Left renal pelvis (tissue), 4 donors: Measurements from ENCODE around the gene PNRC1. TPM values are rescaled to one million over a fixed set of nuclear protein-coding genes. Genes with fewer than 3 reads are reported as not detected.
"Not testable (repeated sequence)": the region's sequence is repeated elsewhere in the genome, so short reads cannot be mapped to it uniquely, and the experiment has no call there.

Experiments
- DNase-seq, 4 donors: peaks; one replicate each; pipeline ENCODE4 v3.0.0-alpha.2; 2013; ENCODE audit warnings: low read depth in 4 of 4, low spot score in 3 of 4
- polyA plus RNA-seq, 4 donors: library from polyadenylated mRNA; unstranded; fragments of 120-200 nt; gene quantifications; one replicate each; pipeline ENCODE4 v1.2.1, GENCODE V29; 2013; ENCODE audit not compliant: insufficient read length in 4 of 4

PNRC1 gene
- polyA plus RNA-seq, 4 donors = 118 to 178 (median 132) TPM

DNA sequence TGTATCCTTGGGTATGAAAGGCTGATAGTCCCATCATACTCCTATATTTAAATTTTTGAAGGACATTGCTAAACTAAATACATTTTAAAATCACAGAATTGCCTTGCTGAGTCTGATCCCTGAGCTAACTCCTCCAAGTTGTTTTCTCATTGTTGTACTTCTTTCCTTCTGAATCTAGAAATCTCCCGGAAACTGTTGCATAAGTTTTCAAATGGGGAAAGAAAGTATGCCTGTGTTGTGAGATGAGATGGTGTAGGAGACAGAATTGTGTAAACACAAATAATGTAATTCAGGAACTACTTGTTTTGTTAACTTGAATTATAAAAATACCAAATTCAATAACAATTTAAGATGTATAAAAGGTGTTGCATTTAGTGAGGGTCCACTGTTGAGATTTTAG, 7.3 kb downstream of the PNRC1 start:
- no peak for DNase-seq

DNA sequence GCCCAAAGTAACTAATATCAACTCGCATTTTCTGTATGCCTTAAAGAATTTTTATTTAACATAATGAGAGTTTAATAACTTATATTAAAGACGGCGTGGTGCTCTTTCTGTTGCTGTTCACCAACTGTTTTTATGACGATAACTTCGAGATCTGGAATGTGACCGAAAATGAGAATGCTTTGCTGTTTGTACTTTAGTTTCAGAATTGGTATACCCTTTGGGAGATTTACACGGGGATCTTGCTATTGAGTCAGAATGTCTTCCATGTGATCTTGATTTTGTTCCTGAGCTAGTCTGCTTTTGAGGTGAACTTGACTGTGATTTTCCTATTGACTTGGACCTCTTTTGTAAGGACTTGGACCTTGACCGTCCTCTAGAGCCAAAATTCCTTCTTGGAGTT, 17.9 kb downstream of the PNRC1 start:
- DNase-seq = no peak

DNA sequence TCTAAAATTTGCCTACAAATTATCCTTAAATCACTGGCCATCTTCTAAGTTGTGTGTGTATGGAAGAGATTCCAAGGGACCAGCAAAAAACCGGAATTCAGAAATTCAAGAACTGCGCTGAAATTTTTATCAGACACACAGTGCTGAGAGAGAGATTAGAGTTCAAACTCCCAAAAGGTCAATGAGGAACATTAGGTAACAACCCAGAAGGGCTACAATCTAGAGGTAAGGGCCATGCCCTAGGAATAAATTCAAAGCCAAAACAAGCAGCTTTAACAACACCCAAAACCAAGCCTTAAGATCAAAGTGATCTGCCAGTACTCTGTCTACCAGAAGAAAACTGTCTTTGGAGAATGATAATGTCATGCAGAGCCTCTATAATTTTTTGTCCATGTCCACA, 19.6 kb downstream of the PNRC1 start:
- DNase-seq = no peak

GRCh38 chr6:89110284-89110683, 29.7 kb downstream of the PNRC1 start:
- DNase-seq = no peak

DNA sequence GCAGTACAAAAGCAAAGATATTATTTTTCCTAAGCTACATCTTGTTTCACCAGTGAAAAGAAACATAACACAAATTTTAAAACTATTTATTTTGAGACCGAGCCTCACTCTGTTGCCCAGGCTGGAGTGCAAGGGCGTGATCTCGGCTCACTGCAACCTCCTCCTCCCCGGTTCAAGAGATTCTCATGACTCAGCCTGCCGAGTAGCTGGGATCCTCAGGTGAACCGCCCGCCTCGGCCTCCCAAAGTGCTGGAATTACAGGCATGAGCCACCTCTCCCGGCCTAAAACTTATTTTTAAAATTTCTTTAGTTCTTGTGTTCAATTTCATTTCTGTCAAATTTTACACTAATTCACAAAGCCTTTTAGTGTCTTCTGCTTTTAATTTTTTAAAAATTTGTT, 31.4 kb downstream of the PNRC1 start:
- DNase-seq = no peak

- no peak for DNase-seq
Measured at GRCh38 chr6:89116702-89117101, 36.2 kb downstream of the PNRC1 start.

GRCh38 chr6:89117211-89118108, 36.9 kb downstream of the PNRC1 start, which contains the start of gene SRSF12:
SRSF12 (minus strand) TSS chr6:89118071; CDS start chr6:89117887, 184 bp downstream.
- peak in 1 of 4 donors; percentile 51 for DNase-seq

DNA sequence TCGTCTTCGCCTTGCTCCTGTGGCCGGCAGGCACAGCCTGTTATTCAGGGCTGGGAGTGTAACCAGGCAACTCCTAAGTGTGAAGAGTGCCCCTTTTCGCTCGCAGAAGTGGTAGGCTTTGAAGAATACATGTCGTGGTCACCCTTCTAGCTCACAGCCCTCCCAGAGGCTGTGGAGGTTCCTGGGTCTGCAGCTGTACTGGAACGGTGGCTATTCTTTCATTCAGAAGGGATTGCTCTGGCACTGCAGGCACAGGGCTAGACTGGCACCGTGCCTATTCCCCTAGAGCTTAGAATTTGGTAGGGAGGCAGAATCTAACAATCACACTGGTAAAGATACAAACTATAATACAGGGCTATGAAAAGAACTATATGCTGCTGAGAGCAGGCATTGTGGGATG, 38.4 kb downstream of the PNRC1 start:
- no peak for DNase-seq

GRCh38 chr6:89120371-89120770, 39.8 kb downstream of the PNRC1 start:
- no peak for DNase-seq

- DNase-seq = no peak
Measured at GRCh38 chr6:89121934-89122333, 41.4 kb downstream of the PNRC1 start.

GRCh38 chr6:89122625-89123024, 42.1 kb downstream of the PNRC1 start:
- DNase-seq = no peak

- not testable (repeated sequence) for DNase-seq
Measured at GRCh38 chr6:89128256-89128671, 47.7 kb downstream of the PNRC1 start.

DNA sequence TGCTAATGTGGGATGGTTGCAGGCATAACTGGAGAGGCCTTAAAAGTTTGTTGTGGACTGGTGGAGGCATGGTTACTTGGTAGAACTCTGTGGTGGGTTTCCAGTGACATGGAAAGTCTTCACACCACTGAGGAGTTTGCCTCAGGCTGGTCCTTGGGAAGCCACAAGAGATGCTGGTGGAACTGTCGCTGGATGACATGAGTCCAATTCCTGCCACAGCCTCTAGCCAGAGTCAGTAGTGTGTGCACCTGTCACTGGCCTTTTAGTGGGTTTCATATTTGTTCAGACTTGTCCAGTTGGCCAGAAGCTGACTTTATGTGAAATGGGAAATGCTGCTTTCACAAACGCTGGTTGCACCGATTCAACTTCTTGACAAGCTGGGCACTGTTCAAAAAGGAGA, 51.0 kb downstream of the PNRC1 start:
- DNase-seq = no peak

- DNase-seq = no peak
Measured at GRCh38 chr6:89132057-89132456, 51.5 kb downstream of the PNRC1 start.

DNA sequence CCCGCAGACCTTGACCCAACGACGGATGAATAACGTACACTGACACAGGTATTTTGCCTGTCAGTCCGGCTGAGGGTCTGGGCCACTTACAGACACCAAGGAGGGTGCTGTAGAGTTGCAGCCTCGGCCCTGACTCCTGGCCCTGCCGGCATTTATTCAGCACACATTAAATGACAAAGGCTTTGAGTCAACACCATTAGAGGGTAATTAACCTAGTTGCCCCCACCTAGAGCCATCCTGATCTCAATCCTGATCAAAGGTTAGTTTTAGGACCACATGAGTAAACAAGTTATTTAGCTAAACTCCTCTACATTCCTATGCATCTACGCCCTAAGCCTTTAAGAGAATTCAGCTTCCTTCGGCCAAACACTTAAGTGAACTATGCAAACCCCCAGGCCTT, 53.4 kb downstream of the PNRC1 start:
- DNase-seq = no peak

GRCh38 chr6:89134723-89135122, 54.2 kb downstream of the PNRC1 start:
- DNase-seq = no peak

Other genes with a start within 250 kb of the PNRC1 start
- gene RNGTT, start 117.1 kb upstream of the PNRC1 start, polyA plus RNA-seq = 10 to 100 TPM; 13.3 to 18.4 (median 17.1) TPM
- 10 to 100 TPM in 3 of 4 donors, 1 to 10 TPM in 1; 7.7 to 19.4 (median 15.0) TPM for gene SRSF12, start 37.3 kb downstream of the PNRC1 start, polyA plus RNA-seq
- gene PM20D2, start 65.3 kb downstream of the PNRC1 start, polyA plus RNA-seq = 10 to 100 TPM; 24.2 to 38.5 (median 38.0) TPM
- gene GABRR1, start 136.6 kb downstream of the PNRC1 start, polyA plus RNA-seq = 1 to 10 TPM; 2.0 to 6.5 (median 2.4) TPM
- gene GABRR2, start 234.5 kb downstream of the PNRC1 start, polyA plus RNA-seq = 1 to 10 TPM in 2 of 4 donors, under 1 TPM in 2; 0.79 to 2.6 (median 1.0) TPM